ENCODE results near the gene ALOX15.

ALOX15 gene

DNA sequence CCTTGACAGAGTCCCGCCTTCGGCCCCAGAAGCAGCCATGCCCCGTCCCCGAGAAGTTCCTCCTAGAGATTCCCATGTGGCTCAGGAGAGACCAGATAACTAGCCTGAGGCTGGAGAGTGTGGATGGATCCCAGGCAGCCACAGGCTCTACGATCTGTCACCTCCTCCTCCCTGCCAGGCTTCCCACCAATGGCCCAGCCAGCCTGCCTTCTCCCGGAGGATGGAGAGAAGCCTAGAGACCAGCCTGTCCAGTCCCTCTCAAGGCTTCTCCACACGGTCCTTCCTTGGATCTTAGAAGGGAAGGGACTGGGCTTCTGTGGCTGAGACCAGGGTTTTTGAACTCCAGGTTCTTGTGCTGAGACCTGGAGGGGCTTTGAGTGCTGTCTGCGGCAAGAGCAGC is 58.8 kb downstream of the ALOX15 start:
- Histone ChIP-seq H3K4me1 (ENCODE audit: control insufficient read depth, insufficient read depth, low read length) (peaks cover 28% of the 10 kb centered on the region), H3K4me3 (ENCODE audit: insufficient read depth, low read depth, low read length) (no peak overlapping the region), H3K9me3 (ENCODE audit: control insufficient read depth, low read length) (no peaks in the 10 kb centered on the region), H3K27me3 (ENCODE audit: control insufficient read depth, insufficient read depth, low read length, poor library complexity, severe bottlenecking) (peaks cover 40% of the 10 kb centered on the region), H3K36me3 (ENCODE audit: control insufficient read depth, insufficient read depth, low read length) (no peaks in the 10 kb centered on the region), H3K27ac (ENCODE audit: insufficient read depth, low read depth, low read length, poor library complexity, severe bottlenecking) (no peak overlapping the region)
- WGBS, 2 experiments: 82 to 84% methylated on average over 8 of the region's 8 CpGs

DNA sequence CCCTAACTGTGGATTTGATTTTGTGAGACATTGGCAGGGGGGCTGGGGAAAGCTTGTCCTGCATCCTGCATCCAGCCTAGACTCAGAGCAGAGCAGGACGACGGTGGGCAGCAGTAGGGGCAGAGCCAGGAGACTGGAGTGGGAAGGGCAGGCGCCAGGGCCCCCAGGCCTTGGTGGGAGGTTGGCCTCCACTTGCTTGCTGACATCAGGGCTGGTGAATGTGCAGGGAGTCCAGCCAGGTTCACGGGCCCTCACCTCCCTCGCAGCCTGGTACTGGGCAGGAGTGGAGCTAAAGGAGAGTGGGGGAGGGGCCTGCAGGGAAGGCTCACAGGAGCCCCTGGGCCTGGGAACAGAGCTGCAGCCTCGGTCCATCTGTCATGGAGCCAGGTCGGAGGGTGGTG is 59.4 kb downstream of the ALOX15 start:
- Histone ChIP-seq H3K27ac (ENCODE audit: insufficient read depth, low read depth, low read length, poor library complexity, severe bottlenecking) (no peak overlapping the region), H3K36me3 (ENCODE audit: control insufficient read depth, insufficient read depth, low read length) (no peaks in the 10 kb centered on the region), H3K27me3 (ENCODE audit: control insufficient read depth, insufficient read depth, low read length, poor library complexity, severe bottlenecking) (peaks cover 40% of the 10 kb centered on the region), H3K4me1 (ENCODE audit: control insufficient read depth, insufficient read depth, low read length) (peaks cover 33% of the 10 kb centered on the region), H3K4me3 (ENCODE audit: insufficient read depth, low read depth, low read length) (no peak overlapping the region), H3K9me3 (ENCODE audit: control insufficient read depth, low read length) (no peaks in the 10 kb centered on the region)
- 72% methylated on average over 7 of the region's 7 CpGs for WGBS, 2 experiments

Data from ectodermal cell (in vitro differentiated cells).